GM18868 (cell line): ENCODE data around the gene ROR2.
"Not testable (repeated sequence)": the region's sequence is repeated elsewhere in the genome, so short reads cannot be mapped to it uniquely, and the experiment has no call there.

Experiments
- ATAC-seq: cut with Tn5 transposase; IDR thresholded peaks from one replicate; pipeline ENCODE4 v1.9.1; 2021; ENCODE audit warnings: mild to moderate bottlenecking, moderate library complexity; ENCODE audit not compliant: unreplicated experiment

The ROR2 gene

DNA sequence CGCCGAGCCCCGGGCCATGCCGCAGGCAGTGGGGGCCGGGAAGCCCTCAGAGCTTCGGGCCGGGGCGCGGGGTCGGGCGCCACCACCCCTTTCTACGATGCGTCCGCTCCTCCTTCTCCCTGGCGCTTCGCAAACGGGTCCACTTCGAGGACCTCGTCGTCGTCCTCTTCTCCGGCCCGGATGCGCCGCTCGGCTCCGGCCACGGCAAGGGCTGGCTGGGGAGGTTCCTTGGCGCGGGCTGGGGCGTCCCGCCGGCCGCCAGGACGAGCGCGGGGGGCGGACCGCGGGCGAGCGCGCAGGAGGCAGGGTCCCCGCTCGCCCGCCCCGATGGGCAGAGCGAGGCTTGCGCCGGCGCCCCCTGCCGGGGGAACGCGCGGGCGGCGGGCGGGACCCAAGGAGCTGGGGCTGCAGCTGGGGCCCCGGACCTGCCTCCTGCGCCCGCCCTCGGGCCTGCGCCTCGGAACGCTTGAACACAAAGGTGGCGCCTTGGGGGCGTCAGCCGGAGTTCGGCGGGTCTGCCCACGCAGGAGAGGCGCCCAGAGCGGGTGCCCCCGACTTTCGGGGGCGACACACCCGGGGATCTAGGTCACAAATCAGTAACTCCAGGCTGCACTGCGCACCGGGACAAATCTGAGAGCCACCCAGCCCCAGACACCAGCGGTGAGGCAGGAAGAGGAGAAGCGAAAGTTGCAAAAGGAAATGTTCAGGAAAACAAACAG, at the start of gene ROR2:
Gene ROR2, minus strand, starts transcription at position 283 of the 719 bp plus-strand sequence.
- no peak for ATAC-seq

DNA sequence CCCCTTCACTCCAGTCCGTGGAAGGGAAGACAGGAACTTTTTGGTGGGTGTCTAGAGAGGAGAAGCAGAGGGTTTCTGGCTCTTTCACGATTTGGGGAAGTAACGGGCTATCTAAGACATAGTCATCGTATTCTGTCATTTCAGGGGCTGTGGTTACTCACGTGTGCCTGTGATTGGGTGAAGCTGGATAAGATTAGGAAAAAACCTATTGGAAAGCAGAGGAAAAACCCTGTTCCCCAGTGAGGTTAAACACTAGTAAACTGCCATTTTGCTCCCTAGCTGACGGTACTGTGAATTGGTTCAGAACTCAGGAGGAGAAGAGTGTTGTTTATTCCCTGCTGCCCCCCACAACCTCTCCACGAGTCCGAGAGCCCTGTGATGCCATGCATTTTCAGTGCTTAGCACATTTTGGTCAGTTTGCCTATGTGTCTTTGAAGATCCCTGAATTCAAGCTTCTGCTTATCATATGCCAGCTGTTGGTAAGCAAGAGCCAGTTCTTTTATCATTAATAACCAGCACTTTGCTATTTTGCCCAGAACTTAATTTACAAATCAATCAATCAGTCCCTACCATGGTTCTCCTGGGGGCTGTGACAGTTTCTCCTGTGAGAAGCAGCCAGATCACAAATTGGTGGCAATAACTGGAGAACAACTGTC, 45.1 kb upstream of the ROR2 start:
- ATAC-seq, result no peak

DNA sequence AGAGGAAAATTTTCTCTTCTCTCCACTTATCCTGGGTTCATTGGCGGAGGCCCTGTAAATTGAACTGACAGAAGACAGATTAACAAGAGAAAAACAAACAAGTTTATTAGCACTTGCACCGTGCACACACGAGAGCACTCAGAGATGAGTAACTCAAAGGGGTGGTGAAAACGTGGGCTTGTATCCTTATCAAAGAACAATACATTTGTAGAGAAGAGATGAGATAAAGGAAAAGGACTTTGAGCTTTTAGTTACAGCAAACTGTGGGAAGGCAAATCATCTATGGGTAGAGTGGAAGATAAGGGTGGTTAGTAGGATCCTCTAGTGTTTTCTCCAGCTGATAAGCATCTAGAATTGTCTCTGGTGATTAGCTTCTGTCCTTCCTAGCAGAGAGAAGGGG, 44.4 kb upstream of the ROR2 start:
- no peak for ATAC-seq

DNA sequence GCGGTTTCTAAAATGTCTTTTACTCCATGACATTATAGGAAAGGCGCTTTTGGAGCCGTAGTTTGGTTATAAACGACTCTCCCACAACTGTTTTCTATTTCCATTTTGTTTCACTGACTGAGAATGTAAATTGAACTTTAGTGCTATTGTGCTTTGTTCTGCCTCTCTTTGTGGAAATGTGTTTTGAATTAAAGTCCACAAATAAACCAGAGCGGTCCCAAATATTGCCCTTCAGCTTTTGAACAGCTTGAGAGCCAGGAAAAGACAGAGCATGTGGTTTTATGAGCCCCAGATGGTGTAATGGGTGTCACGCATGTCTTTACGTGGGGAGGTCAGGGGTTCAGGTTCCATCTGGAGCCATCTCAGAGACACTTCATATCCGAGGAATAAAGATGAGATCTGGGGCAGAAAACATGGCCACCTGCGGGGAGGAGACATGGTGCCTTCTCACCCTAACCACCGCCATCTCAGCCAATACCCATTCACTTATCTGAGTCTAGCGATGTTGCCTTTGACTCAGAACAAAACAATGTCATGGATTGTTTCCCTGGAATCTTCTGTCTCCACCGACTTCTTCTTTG, 42.5 kb upstream of the ROR2 start:
- no peak for ATAC-seq

GRCh38 chr9:91991721-91992341, 41.8 kb upstream of the ROR2 start:
- ATAC-seq, result no peak

DNA sequence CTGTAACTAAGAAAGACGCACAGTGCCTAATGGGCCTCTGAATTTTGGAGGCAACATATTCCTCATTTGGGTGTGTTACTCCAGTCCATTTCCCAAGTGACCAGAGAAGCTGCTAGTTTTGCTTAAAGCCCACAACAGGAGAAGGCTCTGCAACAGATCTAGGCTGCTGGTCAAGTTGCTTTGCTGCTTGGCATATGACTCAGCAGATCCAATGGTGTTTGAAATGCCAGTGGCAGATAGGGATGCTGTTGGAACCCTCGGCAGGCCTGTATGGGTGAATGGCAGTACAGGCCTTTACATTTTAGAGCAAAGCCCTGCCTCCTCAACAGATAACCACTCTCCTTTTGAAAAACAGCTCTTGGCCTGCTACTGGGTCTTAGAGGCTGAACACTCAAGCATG, 36.2 kb upstream of the ROR2 start:
- ATAC-seq, result no peak

DNA sequence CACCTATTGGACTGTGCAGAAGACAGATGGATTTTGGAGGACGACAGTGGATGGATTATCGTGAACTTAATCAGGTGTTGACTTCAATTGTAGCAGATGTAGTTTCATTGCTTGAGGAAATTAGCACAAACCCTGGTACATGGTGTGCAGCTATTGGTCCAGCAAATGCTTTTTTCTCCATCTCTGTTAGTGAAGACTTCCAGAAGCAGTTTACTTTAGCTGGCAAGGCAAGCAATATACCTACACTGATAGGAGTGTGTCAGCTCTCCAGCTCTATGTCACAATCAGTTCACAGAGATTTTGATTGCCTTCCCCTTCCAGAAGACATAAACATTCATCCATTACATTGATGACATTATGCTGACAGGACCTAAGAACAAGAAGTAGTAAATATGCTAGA, 35.7 kb upstream of the ROR2 start:
- ATAC-seq, result no peak

- no peak for ATAC-seq
Observed at GRCh38 chr9:91978740-91979414, 28.8 kb upstream of the ROR2 start.

DNA sequence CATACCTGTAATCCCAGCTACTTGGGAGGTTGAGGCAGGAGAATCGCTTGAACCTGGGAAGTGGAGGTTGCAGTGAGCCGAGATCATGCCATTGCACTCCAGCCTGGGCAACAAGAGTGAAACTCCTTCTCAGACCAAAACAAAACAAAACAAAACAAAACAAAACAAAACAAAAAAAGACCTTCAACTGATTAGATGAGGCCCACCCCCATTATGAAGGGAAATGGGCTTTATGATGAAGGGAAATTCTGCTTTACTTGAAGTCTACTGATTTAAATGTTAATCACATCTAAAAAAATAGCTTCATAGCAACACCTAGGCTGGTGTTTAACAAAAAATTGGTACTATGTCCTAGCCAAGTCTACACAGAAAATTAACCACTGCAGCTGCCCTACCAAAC, 25.2 kb upstream of the ROR2 start:
- ATAC-seq, result not testable (repeated sequence)

DNA sequence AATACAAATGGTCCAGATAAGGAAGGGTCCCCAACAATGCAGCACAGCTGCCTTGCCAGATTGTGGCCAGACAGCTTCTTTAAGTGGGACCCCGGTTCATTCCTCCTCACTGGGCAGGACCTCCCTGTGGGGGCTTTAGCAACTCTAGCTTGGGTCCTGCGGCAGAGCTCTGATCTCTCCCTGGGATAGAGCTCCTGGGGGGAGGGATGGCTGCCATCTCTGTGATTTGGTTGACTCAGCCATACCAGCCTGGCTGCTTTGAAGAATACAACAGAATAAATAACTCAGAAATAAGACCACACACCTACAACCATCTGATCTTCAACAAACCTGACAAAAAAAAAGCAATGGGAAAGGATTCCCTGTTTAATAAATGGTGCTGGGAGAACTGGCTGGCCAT, 22.7 kb upstream of the ROR2 start:
- ATAC-seq, result no peak

DNA sequence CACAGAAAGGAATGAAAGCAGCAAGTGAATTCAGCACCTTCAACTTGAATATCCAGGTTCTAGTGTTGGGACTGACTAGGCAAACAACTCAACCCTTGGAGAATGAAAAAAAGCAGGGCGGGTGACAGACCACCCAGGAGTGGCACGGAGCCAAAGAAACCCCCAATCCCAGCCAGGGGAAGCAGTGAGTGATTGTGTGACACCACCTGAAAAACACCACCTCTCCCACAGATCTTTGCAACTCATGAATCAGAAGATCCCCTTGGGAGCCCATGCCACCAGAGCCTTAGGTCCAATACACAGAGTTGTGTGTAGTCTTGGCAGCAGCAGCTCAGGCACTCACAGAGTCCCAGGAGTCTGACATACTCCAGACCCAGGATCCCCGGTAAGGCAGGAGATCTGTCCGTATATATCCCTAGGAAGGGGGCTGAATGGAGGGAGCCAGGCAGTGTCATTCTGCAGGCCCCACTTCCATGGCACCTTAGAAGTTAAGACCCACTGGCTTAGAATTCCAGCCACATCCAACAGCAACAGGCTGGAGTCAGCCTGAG, 22.1 kb upstream of the ROR2 start:
- no peak for ATAC-seq

GRCh38 chr9:91967259-91967658, 17.2 kb upstream of the ROR2 start:
- no peak for ATAC-seq

DNA sequence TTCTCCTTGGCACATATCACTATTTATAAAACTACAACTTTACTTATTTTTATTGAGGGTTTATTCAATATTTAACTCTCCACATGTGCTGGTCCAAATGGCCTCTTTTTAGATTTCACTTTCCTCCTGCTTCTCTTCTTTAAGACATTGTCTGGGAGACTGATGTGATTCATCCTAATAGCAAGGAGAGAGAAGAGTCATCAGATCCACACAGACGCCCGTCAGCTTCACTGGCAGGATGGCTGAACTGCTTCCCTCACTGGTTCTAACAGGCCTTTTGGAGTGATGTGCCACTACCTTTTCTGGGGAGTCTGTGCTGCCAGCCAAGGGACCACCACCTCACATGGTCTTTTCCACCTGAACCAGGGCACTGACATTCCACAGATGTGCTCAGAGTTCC, 16.5 kb upstream of the ROR2 start:
- ATAC-seq, result no peak

DNA sequence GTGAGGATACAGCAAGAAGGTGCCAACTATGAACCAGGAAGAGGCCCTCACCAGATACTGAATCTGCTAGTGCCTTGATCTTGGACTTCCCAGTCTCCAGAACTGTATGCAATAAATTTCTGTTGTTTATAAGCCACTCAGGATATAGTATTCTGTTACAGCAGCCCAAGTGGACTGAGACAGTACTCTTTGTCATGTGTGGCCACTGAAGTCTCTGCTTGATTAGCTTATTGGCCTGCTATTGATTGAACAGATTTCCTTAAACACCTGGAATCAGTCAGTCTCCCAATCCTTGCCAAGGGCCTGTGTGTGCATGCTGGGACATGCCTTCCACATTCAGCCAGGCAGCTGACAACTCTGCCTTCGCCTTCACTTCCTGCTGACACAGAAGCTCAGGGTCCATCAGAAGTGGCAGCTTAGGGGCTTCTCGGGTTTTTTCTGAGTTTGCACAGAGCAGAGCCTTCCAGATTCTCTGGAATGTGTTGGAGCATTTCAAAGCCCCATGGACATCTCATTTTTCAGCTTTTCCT, 13.7 kb upstream of the ROR2 start:
- no peak for ATAC-seq

GRCh38 chr9:91960367-91960766, 10.3 kb upstream of the ROR2 start:
- no peak for ATAC-seq

- ATAC-seq, result no peak
Observed at GRCh38 chr9:91958174-91958573, 8.1 kb upstream of the ROR2 start.

DNA sequence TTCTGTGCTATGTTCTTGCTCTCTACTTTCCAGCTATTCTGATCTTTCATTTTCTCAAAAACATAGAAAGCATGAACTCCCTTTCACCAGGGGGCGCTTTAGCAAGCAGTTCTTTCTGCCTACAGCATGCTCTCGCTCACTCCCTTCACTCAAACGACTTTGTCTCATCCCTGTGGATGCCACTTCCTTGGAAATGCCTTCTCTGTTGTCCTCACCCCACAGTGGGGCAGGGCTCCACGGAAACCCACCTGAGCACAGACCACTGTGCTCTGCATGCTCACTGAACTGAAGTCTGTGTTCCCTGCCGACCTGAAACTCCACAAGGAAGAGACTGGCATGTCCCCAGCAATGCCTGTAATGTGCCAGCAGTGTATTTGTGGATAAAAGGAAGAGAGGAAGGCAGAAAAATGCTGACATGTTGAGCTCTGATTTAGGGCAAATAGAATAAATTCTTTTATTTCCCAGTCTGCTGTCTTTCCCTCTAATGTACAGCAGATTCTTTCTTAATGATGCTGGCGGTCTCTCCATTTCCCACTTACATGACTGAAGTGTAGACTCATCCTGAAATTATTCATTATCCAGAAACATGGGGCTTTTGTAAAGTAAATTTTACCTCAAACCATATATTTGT, 4.9 kb upstream of the ROR2 start:
- no peak for ATAC-seq

- no peak for ATAC-seq
Observed at GRCh38 chr9:91953718-91954117, 3.7 kb upstream of the ROR2 start.

GRCh38 chr9:91951944-91952520, 2.0 kb upstream of the ROR2 start:
- ATAC-seq, result no peak

GRCh38 chr9:91949392-91949945, 559 bp downstream of the ROR2 start:
- ATAC-seq, result no peak
